Breast epithelium (tissue), 4 donors: ENCODE results near the gene SEC14L5. TPM values are rescaled to one million over a fixed set of nuclear protein-coding genes. Genes with fewer than 3 reads are reported as not detected.

Source experiments
- DNase-seq, 2 donors: peaks; one replicate each; pipeline ENCODE4 v3.0.0-alpha.2; 2019; ENCODE audit warnings: low spot score in 2 of 2
- H3K27ac ChIP-seq, 2 donors: fragments of 200-600 bp; sonication (generic) in 1 of 2; one replicate each; pipeline ENCODE4 v1.5.1; 2016 to 2019; ENCODE audit warnings: mild to moderate bottlenecking in 1 of 2
- H3K27me3 ChIP-seq, 2 donors: fragments of 200-600 bp; sonication (generic) in 1 of 2; one replicate each; pipeline versions ENCODE4 v1.5.1 to v1.6.0; 2017 to 2019; ENCODE audit warnings: control low read depth in 1 of 2, mild to moderate bottlenecking in 1 of 2
- H3K36me3 ChIP-seq: fragments of 200-600 bp; one replicate; pipeline ENCODE4 v1.5.1; 2019
- H3K4me1 ChIP-seq, 2 donors: fragments of 200-600 bp; sonication (generic); one replicate each; pipeline ENCODE4 v1.5.1; 2016 to 2019; ENCODE audit warnings: control low read depth in 1 of 2
- H3K4me3 ChIP-seq, 3 donors: fragments of 200-600 bp; sonication (generic); 1 replicate in 2 of 3; 2 replicates in 1 of 3; pipeline ENCODE4 v1.5.1; 2016 to 2019; ENCODE audit warnings: mild to moderate bottlenecking in 3 of 3, moderate library complexity in 2 of 3
- H3K9me3 ChIP-seq, 2 donors: fragments of 200-600 bp; sonication (generic) in 1 of 2; one replicate each; pipeline ENCODE4 v1.5.1; 2016 to 2019; ENCODE audit warnings: control low read depth in 1 of 2
- POLR2A ChIP-seq: fragments of 450-650 bp; IDR thresholded peaks from one replicate; pipeline ENCODE4 v1.6.1; 2016; ENCODE audit warnings: antibody characterized with exemption, mild to moderate bottlenecking, moderate library complexity
- POLR2AphosphoS5 ChIP-seq, 3 donors: sonication (generic); formaldehyde crosslinking; IDR thresholded peaks; one replicate each; pipeline ENCODE4 v1.6.1; 2017; ENCODE audit warnings: antibody characterized with exemption in 3 of 3
- intact Hi-C: fragments of 100-400 bp; cut with DNase I; formaldehyde crosslinking; loops from one replicate; pipeline ENCODE4 v1.15.1; 2023; ENCODE audit warnings: low total_unique reads
- total RNA-seq, 3 donors: library from RNA; depleted of rRNA; stranded (reverse); fragments of >200 nt; gene quantifications; one replicate each; pipeline ENCODE4 v1.1.0, GENCODE V29; 2016
- TF ChIP-seq, protein P1 (sequence below), 3 donors: fragments of 450-650 bp; IDR thresholded peaks; one replicate each; pipeline ENCODE4 v1.5.1; 2016 to 2017; ENCODE audit warnings: antibody characterized with exemption in 3 of 3, mild to moderate bottlenecking in 3 of 3, moderate library complexity in 3 of 3

The SEC14L5 gene
- total RNA-seq, 3 donors from 2014 or later: 0.33 to 1.3 (median 0.59) TPM

DNA sequence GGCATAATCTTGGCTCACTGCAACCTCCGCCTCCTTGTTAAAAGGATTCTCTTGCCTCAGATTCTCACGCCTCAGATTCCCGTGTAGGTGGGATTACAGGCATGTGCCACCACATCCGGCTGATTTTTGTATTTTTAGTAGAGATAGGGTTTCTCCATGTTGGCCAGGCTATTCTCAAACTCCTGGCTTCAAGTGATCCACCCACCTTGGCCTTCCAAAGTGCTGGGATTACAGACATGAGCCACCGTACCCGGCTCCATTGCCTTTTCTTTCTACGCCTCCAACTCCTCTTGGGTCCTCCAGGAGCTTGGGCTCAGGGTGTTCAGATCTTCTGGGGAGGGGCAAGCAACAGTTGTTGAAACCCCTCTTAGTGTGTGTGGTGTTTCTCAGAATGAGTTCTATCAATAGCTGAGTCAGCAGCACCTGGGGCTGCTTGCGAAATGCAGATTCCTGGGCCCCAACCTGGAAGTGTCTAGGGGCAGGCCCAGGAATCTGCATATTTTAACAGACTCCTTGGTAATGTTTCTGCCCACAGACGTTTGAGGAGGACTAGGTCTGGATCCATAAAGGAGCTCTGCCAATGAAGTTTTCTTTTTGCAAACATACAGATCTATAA is 31.4 kb downstream of the SEC14L5 start:
- Histone ChIP-seq H3K27me3 (peaks cover 0 to 42% of the 10 kb centered on the region in 2 donors), H3K36me3 (no peaks in the 10 kb centered on the region), H3K4me3 (no peak overlapping the region), H3K27ac (no peak overlapping the region), H3K4me1 (no peaks in the 10 kb centered on the region), H3K9me3 (no peaks in the 10 kb centered on the region)
- TF ChIP-seq, protein P1, sequence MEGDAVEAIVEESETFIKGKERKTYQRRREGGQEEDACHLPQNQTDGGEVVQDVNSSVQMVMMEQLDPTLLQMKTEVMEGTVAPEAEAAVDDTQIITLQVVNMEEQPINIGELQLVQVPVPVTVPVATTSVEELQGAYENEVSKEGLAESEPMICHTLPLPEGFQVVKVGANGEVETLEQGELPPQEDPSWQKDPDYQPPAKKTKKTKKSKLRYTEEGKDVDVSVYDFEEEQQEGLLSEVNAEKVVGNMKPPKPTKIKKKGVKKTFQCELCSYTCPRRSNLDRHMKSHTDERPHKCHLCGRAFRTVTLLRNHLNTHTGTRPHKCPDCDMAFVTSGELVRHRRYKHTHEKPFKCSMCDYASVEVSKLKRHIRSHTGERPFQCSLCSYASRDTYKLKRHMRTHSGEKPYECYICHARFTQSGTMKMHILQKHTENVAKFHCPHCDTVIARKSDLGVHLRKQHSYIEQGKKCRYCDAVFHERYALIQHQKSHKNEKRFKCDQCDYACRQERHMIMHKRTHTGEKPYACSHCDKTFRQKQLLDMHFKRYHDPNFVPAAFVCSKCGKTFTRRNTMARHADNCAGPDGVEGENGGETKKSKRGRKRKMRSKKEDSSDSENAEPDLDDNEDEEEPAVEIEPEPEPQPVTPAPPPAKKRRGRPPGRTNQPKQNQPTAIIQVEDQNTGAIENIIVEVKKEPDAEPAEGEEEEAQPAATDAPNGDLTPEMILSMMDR (IDR thresholded peaks at IDR 0.05): no peak
- TF ChIP-seq POLR2AphosphoS5 (IDR thresholded peaks at IDR 0.05): no peak
- TF ChIP-seq POLR2A: no peak
- intact Hi-C loops: no loop called here
- DNase-seq: no peak

DNA sequence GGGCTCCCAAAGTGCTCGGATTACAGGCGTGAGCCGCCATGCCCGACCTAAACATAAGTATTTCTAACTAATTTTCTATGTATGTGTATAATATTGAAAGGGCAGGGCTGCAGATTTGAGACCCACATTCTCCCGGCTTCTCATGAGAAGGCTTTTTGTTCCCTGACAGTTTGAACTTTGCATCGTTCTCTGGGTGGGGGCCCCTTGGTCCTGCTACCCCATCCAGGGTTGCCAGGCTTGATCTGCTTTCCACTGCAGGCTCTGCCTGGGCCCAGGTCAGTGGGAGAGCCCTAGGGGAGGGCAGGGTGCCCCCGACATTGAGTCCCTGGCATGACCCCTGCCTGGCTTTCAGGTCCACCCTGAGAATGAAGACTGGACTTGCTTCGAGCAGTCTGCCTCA is 32.3 kb downstream of the SEC14L5 start:
- TF ChIP-seq POLR2A (no peak), POLR2AphosphoS5 (IDR thresholded peaks at IDR 0.05) (no peak)
- TF ChIP-seq, protein P1 (IDR thresholded peaks at IDR 0.05): no peak
- no peak for DNase-seq
- H3K4me3 ChIP-seq: no peak overlapping the region
- intact Hi-C loops: no loop called here
- no peak overlapping the region for H3K27ac ChIP-seq
- H3K36me3 ChIP-seq: no peaks in the 10 kb centered on the region
- no peaks in the 10 kb centered on the region for H3K9me3 ChIP-seq
- no peaks in the 10 kb centered on the region for H3K4me1 ChIP-seq
- peaks cover 0 to 42% of the 10 kb centered on the region in 2 donors for H3K27me3 ChIP-seq

DNA sequence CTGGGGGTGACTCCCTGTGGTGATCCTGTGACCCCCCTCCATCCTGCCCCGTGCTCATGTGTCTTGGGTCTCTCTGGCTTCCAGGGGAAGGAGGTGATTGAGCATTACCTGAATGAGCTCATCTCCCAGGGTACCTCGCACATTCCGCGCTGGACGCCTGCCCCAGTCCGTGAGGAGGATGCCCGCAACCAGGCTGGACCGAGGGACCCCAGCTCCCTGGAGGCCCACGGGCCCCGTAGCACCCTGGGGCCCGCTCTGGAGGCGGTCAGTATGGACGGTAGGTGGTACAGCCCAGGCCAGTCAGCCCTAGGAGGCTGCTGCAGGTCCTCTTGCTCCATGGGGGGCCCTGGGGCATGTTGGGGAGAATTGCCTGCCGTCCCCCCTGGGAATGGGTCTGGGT is 33.6 kb downstream of the SEC14L5 start:
- intact Hi-C loops: no loop called here
- DNase-seq: no peak
- no peaks in the 10 kb centered on the region for H3K4me1 ChIP-seq
- H3K27ac ChIP-seq: no peak overlapping the region
- H3K9me3 ChIP-seq: no peaks in the 10 kb centered on the region
- no peak overlapping the region for H3K4me3 ChIP-seq
- H3K27me3 ChIP-seq: peaks cover 0 to 42% of the 10 kb centered on the region in 2 donors
- no peak for TF ChIP-seq POLR2A
- no peak for TF ChIP-seq POLR2AphosphoS5 (IDR thresholded peaks at IDR 0.05)
- TF ChIP-seq, protein P1 (IDR thresholded peaks at IDR 0.05): no peak
- H3K36me3 ChIP-seq: no peaks in the 10 kb centered on the region

DNA sequence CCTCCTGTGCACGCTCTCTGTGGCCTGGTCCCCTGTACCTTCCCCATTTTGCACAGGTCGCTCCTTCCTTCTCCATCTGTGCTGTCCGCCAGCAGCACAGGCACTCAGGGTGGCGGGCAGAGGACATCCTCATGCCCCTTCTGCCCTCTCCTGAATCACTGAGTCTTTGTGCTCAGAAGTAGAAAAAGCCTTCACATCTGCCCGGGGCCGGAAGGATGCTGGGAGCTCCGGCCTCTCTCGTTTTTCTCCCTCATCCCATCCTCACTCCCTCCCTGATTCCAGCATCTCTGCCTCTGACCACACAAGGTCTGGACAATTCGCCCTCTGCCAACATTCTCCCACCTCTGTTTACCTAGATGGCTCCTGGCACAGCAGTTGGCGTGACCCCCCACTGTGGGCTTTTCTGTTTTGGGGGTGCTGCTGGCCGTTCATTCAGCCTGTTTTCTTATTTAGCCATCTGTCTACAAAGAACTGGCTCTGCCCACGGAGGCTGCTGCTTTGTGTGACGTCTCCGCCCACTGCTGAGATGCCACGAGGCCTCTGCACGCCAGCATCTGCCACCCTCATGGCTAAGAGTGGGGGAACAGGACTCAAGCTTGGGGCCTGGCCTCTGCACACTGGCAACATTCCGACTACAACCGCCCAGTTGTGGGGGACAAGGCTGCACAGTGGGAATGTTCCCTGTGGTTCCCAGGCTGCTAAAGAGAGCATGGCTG is 36.7 kb downstream of the SEC14L5 start:
- Histone ChIP-seq H3K4me3 (no peak overlapping the region), H3K27ac (no peak overlapping the region), H3K4me1 (no peaks in the 10 kb centered on the region), H3K36me3 (no peaks in the 10 kb centered on the region), H3K9me3 (no peaks in the 10 kb centered on the region), H3K27me3 (peaks cover 0 to 19% of the 10 kb centered on the region in 2 donors)
- intact Hi-C loops: no loop called here
- DNase-seq: no peak
- no peak for TF ChIP-seq POLR2AphosphoS5 (IDR thresholded peaks at IDR 0.05)
- no peak for TF ChIP-seq POLR2A
- TF ChIP-seq, protein P1 (IDR thresholded peaks at IDR 0.05): no peak

DNA sequence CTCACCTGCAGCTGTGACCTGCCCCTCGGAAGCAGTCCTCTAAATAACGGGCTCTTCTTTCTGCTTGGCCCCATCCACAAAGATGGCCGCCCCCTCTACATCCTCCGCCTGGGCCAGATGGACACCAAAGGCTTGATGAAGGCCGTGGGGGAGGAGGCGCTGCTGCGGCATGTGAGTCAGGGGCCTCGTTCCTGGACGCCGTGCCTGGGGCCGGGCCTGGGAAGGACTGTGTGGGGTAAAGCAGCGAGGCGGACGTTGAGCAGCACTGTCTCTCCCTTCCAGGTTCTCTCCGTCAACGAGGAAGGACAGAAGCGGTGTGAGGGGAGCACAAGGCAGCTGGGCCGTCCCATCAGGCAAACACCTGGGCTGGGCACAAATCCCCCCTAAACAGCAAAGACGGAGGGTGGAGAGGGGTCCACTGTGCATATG is 42.5 kb downstream of the SEC14L5 start:
- Histone ChIP-seq H3K9me3 (no peaks in the 10 kb centered on the region), H3K27ac (no peak overlapping the region), H3K36me3 (no peaks in the 10 kb centered on the region), H3K4me3 (no peak overlapping the region), H3K27me3 (no peaks in the 10 kb centered on the region), H3K4me1 (no peaks in the 10 kb centered on the region)
- intact Hi-C loops: no loop called here
- no peak for TF ChIP-seq POLR2A
- TF ChIP-seq, protein P1 (IDR thresholded peaks at IDR 0.05): no peak
- TF ChIP-seq POLR2AphosphoS5 (IDR thresholded peaks at IDR 0.05): no peak
- no peak for DNase-seq
